MCF 10A (cell line): ENCODE measurements around the gene ZNF135. TPM values are rescaled to one million over a fixed set of nuclear protein-coding genes. Genes with fewer than 3 reads are reported as not detected.

Experiments
- Bru-seq: library from RNA; stranded (reverse); fragments of 400-500 nt; gene quantifications from one replicate; lab custom pipeline; 2021; lab: Mats Ljungman, UMichigan
- BruChase-seq, 2 experiments: library from RNA; stranded (reverse); fragments of 400-500 nt; gene quantifications; one replicate each; lab custom pipeline; 2021; lab: Mats Ljungman, UMichigan
- BruUV-seq: library from RNA; stranded (reverse); fragments of 400-500 nt; replicated peaks from 2 replicates; lab custom pipeline; 2021; lab: Mats Ljungman, UMichigan
- CTCF ChIA-PET: fragments of 300-600 bp; sonication (Branson Sonifier 250); formaldehyde crosslinking; extraction: SDS; loops from one replicate; lab custom pipeline; 2021; ENCODE audit warnings: antibody characterized with exemption, inconsistent platforms; lab: Yijun Ruan, JAX
- POLR2A ChIA-PET: fragments of 300-600, 350-650 bp; sonication (Branson Sonifier 250); formaldehyde crosslinking; extraction: SDS; loops from one replicate; lab custom pipeline; 2020; ENCODE audit warnings: antibody characterized with exemption, inconsistent platforms; lab: Yijun Ruan, JAX
- DNase-seq: peaks from one replicate; pipeline ENCODE4 v3.0.0-alpha.2; 2018; ENCODE audit not compliant: unreplicated experiment
- H3K27ac Mint-ChIP-seq: one replicate; pipeline ENCODE4 v1.8.0; 2022; ENCODE audit warnings: mild to moderate bottlenecking, low read depth, mixed read lengths; ENCODE audit not compliant: unreplicated experiment
- H3K27me3 Mint-ChIP-seq: one replicate; pipeline ENCODE4 v1.8.0; 2022; ENCODE audit warnings: mixed read lengths; ENCODE audit not compliant: insufficient read depth, unreplicated experiment
- H3K36me3 Mint-ChIP-seq: one replicate; pipeline ENCODE4 v1.8.0; 2022; ENCODE audit warnings: mild to moderate bottlenecking, moderate library complexity, mixed read lengths; ENCODE audit not compliant: insufficient read depth, unreplicated experiment
- H3K4me1 Mint-ChIP-seq: one replicate; pipeline ENCODE4 v1.8.0; 2022; ENCODE audit warnings: mixed read lengths; ENCODE audit not compliant: insufficient read depth, unreplicated experiment
- H3K4me3 Mint-ChIP-seq: one replicate; pipeline ENCODE4 v1.8.0; 2022; ENCODE audit warnings: mild to moderate bottlenecking, moderate library complexity, mixed read lengths; ENCODE audit not compliant: unreplicated experiment
- H3K9me3 Mint-ChIP-seq: one replicate; pipeline ENCODE4 v1.8.0; 2022; ENCODE audit warnings: mixed read lengths; ENCODE audit not compliant: unreplicated experiment
- intact Hi-C: fragments of 100-400 bp; cut with micrococcal nuclease; formaldehyde crosslinking; loops from 2 replicates; pipeline ENCODE4 v1.14.1; 2022
- long read RNA-seq: library from polyadenylated mRNA; stranded (forward); transcript quantifications from one replicate; pipeline ENCODE4 v2.0.0, GENCODE V29; 2022
- total RNA-seq: library from RNA; stranded (reverse); gene quantifications from 2 replicates; pipeline ENCODE4 v1.2.3, GENCODE V29; 2022
- TF ChIP-seq, protein P1 (sequence below): fragments of 200-600 bp; IDR thresholded peaks from one replicate; pipeline ENCODE4 v1.8.0; 2022; ENCODE audit warnings: antibody characterized with exemption, mild to moderate bottlenecking; ENCODE audit not compliant: unreplicated experiment

Gene ZNF135
- total RNA-seq (not detected in 2 replicates), Bru-seq, nascent RNA (not detected), BruChase-seq, experiment 1, labeled RNA remaining after a 6-hour chase (not detected), BruChase-seq, experiment 2, labeled RNA remaining after a 2-hour chase (not detected)
- long read RNA-seq = 0 reads

DNA sequence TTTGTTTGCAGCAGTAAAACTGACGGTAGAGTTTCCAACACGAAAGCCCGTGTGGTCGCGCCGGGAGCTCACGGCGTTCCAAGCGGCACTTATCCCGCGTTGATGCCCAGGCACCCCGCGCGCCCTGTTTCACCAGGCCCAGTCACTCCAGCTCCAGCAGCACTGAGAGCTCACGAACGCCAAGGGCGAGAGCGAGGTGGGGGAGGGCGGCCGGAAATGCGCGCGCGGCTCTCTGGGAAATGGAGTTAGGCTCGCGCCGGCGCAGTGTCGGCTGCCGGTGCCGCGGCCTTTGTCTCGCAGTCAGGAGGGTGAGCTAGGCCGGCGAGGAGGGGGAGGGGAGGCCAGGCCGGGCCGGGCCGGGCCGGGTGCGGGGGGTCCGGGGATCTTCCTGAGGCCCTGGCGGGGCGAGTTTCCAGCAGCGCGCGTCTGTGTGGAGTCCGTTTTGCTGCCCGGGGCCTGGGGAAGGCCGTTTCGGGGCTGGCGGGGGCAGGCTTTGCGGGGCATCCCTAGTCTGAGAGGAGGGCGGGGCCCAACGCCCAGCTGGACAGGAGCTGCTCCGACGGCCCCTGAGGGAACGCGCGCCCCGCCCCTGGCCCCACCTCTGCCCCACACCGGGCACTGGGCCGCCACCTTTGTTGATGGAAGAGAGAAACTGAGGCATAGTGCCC, at the start of gene ZNF135:
ZNF135 (plus strand) TSS at position 280 of the 668 bp plus-strand sequence. CDS start 721 bp downstream, outside the sequence.
- intact Hi-C loops = no loop called here
- Mint-ChIP-seq H3K4me1 (no peaks in the 10 kb centered on the region), H3K27ac (no peak within 1 kb of the TSS), H3K4me3 (no peak within 1 kb of the TSS), H3K36me3 (no peaks in the 10 kb centered on the region), H3K9me3 (peaks cover 18% of the 10 kb centered on the region), H3K27me3 (no peaks in the 10 kb centered on the region)
- POLR2A ChIA-PET = no interaction called here
- no TSS peak for BruUV-seq
- DNase-seq = no peak
- TF ChIP-seq, protein P1, sequence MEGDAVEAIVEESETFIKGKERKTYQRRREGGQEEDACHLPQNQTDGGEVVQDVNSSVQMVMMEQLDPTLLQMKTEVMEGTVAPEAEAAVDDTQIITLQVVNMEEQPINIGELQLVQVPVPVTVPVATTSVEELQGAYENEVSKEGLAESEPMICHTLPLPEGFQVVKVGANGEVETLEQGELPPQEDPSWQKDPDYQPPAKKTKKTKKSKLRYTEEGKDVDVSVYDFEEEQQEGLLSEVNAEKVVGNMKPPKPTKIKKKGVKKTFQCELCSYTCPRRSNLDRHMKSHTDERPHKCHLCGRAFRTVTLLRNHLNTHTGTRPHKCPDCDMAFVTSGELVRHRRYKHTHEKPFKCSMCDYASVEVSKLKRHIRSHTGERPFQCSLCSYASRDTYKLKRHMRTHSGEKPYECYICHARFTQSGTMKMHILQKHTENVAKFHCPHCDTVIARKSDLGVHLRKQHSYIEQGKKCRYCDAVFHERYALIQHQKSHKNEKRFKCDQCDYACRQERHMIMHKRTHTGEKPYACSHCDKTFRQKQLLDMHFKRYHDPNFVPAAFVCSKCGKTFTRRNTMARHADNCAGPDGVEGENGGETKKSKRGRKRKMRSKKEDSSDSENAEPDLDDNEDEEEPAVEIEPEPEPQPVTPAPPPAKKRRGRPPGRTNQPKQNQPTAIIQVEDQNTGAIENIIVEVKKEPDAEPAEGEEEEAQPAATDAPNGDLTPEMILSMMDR = no peak
- CTCF ChIA-PET = interaction anchor here (0.6 kb wide), 1 partner anchor 54 kb away, joined by 4 read pairs; no protein-coding TSS in a partner anchor

DNA sequence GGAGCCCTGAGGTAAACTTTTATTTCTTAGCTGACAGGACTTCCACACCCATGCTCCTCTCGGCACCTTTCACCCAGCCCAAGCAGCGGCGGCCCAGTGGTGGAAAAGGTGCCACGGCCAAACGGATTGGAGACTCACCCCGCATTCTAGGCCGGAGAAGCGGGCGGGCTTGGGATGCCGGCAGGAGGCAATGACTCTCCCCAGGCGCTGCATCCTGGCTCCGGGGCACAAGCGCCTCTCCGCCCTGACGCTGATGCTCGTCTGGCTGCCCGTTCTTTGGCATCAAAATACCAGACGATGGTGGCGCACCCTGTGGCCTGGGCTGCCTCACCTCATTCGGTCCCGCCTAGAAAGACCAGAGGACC, 49.8 kb upstream of the ZNF135 start:
- BruUV-seq = no TSS peak
- peaks cover 42% of the 10 kb centered on the region for H3K9me3 Mint-ChIP-seq
- TF ChIP-seq, protein P1 = no peak
- DNase-seq = no peak
- no peak overlapping the region for H3K27ac Mint-ChIP-seq
- peaks cover 4% of the 10 kb centered on the region for H3K36me3 Mint-ChIP-seq
- H3K27me3 Mint-ChIP-seq = no peaks in the 10 kb centered on the region
- ChIA-PET POLR2A (no interaction called here), CTCF (interaction anchor here (1.0 kb wide), 1 partner anchor 907 kb away, joined by 5 read pairs; no protein-coding TSS in a partner anchor)
- peak overlapping the region; percentile 58 for H3K4me3 Mint-ChIP-seq
- H3K4me1 Mint-ChIP-seq = no peaks in the 10 kb centered on the region
- intact Hi-C loops = no loop called here

DNA sequence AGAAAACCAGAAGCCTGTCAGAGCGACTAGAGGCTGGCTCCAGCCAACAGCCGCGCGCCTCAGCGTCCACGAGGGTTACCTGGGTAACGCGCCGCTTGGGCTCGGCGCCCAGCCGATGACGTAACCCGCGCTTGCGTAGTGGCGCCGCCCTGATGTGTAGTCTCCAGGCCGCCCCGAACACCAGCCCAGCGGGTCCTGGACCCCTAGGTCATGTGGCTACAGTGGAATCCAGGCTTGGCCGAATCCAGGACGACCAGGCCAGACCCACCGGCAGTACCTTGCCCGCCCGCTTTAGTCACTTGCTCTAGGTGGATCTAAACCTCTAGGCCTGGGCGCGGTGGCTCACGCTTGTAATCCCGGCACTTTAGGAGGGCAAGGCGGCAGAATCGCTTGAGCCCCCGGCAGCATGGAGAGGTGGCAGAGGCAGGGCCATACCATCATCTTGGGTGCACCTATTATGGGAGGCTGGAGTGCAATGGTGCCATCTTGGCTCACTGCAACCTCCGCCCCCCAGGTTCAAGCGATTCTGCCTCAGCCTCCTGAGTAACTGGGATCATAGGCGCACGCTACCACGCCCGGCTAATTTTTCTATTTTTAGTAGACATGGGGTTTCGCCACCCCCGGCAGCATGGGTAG, 49.3 kb upstream of the ZNF135 start:
- Mint-ChIP-seq H3K27ac (no peak overlapping the region), H3K4me3 (peak overlapping the region; percentile 58), H3K4me1 (no peaks in the 10 kb centered on the region), H3K9me3 (peaks cover 37% of the 10 kb centered on the region), H3K36me3 (peaks cover 4% of the 10 kb centered on the region), H3K27me3 (no peaks in the 10 kb centered on the region)
- BruUV-seq = no TSS peak
- TF ChIP-seq, protein P1 = no peak
- ChIA-PET POLR2A (no interaction called here), CTCF (interaction anchor here (0.6 kb wide), 1 partner anchor 34 kb away, joined by 3 read pairs; no protein-coding TSS in a partner anchor)
- intact Hi-C loops = no loop called here
- peak; percentile 72 for DNase-seq

DNA sequence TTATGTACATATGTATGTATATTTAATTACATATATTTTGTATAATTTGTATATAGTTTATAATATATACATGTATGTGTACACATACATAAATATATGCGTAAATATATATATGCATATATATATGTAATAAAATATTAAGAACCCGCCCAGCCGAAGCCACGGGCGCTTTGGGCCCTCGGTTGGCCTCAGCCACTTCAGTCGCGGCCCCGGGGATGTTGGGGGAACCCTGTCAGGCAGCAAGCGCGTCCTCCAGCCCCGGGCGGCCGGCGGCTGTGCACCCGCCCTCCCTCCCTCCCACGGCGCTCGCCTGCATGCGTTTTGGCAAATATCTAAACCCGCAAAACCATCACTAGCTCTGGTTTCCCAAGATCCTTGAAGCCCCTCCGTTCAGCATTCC, 48.6 kb upstream of the ZNF135 start:
- Mint-ChIP-seq H3K36me3 (peaks cover 4% of the 10 kb centered on the region), H3K27me3 (no peaks in the 10 kb centered on the region), H3K27ac (no peak overlapping the region), H3K9me3 (peaks cover 34% of the 10 kb centered on the region), H3K4me3 (no peak overlapping the region), H3K4me1 (no peaks in the 10 kb centered on the region)
- no peak for DNase-seq
- intact Hi-C loops = no loop called here
- BruUV-seq = no TSS peak
- ChIA-PET POLR2A (no interaction called here), CTCF (interaction anchor here (0.6 kb wide), 1 partner anchor 33 kb away, joined by 3 read pairs; no protein-coding TSS in a partner anchor)
- TF ChIP-seq, protein P1 = no peak
